Activated B cell treated with CpG ODN at 0.5 μM for 24 hours (primary cell): ENCODE results near the gene ESM1. TPM values are rescaled to one million over a fixed set of nuclear protein-coding genes. Genes with fewer than 3 reads are reported as not detected.
"Not testable (repeated sequence)": the region's sequence is repeated elsewhere in the genome, so short reads cannot be mapped to it uniquely, and the experiment has no call there.

Source experiments
- ATAC-seq: fragments of 200-7000 bp; cut with Tn5 transposase; one replicate; pipeline ENCODE4 v1.10.0; 2021; ENCODE audit warnings: low read depth, mild to moderate bottlenecking, moderate library complexity
- CTCF ChIA-PET: fragments of 350-600 bp; sonication (Branson Sonifier 250); formaldehyde crosslinking; loops from one replicate; lab custom pipeline; 2021; ENCODE audit warnings: antibody characterized with exemption; lab: Charles Lee
- POLR2A ChIA-PET: fragments of 350-600 bp; sonication (Branson Sonifier 250); formaldehyde crosslinking; loops from one replicate; lab custom pipeline; 2021; ENCODE audit warnings: antibody characterized with exemption; lab: Charles Lee
- DNase-seq: peaks from one replicate; pipeline ENCODE4 v3.0.0; 2022
- H3K27ac Mint-ChIP-seq: one replicate; pipeline ENCODE4 v1.8.0; 2020; ENCODE audit warnings: mixed read lengths
- H3K27me3 Mint-ChIP-seq: one replicate; pipeline ENCODE4 v1.8.0; 2021; ENCODE audit warnings: mixed read lengths
- H3K36me3 Mint-ChIP-seq: one replicate; pipeline ENCODE4 v1.8.0; 2021; ENCODE audit warnings: low read depth, mixed read lengths
- H3K4me1 Mint-ChIP-seq: one replicate; pipeline ENCODE4 v1.8.0; 2021; ENCODE audit warnings: mixed read lengths
- H3K4me3 Mint-ChIP-seq: one replicate; pipeline ENCODE4 v1.8.0; 2020; ENCODE audit warnings: mild to moderate bottlenecking, mixed read lengths
- H3K9me3 Mint-ChIP-seq: one replicate; pipeline ENCODE4 v1.8.0; 2020; ENCODE audit warnings: mixed read lengths
- intact Hi-C: fragments of 100-400 bp; cut with micrococcal nuclease; formaldehyde crosslinking; loops from one replicate; pipeline ENCODE4 v1.15.1; 2024
- total RNA-seq: library from RNA; stranded (reverse); gene quantifications from 2 replicates; pipeline ENCODE4 v1.2.3, GENCODE V29; 2022
- TF ChIP-seq, protein P1 (sequence below): fragments of 200-600 bp; IDR thresholded peaks from one replicate; pipeline ENCODE4 v1.8.0; 2022; ENCODE audit warnings: antibody characterized with exemption, mild to moderate bottlenecking

ESM1 gene
- total RNA-seq, 1 donor from 2014 or later = not detected

DNA sequence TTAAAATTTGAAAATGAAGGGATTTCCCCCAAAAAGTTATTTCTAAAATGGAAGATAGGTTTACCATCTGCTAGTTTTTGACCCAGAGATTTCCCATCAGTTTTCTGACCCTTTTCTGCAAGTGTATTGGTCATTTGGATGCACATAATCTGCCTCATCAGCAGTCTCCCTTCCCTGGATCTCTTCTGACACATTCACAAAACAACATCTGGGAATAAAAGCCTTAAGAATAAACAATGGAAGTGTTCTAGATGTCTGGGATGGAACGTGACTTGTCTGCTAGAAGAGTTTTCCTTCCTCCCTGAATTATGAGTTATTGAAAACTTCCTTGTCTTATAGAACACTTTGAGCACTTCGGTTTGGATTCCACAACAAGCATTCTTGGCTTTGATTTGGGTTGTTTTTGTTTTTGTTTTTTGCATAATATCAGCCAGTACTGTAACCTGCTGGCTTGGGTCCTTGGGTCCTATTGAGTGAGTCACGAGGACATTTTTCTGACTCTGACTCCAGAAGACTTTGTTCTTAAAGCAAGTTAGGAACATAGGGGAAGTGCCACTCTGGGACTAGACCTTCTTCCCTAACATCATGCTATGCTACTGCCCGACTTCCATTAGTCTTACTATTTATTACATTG, 18.2 kb upstream of the ESM1 start:
- ATAC-seq (no peak), DNase-seq (no peak)
- intact Hi-C loops = no loop called here
- peaks cover 6% of the 10 kb centered on the region for H3K9me3 Mint-ChIP-seq
- no peaks in the 10 kb centered on the region for H3K36me3 Mint-ChIP-seq
- ChIA-PET CTCF (no interaction called here), POLR2A (no interaction called here)
- H3K27me3 Mint-ChIP-seq = peaks cover 6% of the 10 kb centered on the region
- TF ChIP-seq, protein P1, sequence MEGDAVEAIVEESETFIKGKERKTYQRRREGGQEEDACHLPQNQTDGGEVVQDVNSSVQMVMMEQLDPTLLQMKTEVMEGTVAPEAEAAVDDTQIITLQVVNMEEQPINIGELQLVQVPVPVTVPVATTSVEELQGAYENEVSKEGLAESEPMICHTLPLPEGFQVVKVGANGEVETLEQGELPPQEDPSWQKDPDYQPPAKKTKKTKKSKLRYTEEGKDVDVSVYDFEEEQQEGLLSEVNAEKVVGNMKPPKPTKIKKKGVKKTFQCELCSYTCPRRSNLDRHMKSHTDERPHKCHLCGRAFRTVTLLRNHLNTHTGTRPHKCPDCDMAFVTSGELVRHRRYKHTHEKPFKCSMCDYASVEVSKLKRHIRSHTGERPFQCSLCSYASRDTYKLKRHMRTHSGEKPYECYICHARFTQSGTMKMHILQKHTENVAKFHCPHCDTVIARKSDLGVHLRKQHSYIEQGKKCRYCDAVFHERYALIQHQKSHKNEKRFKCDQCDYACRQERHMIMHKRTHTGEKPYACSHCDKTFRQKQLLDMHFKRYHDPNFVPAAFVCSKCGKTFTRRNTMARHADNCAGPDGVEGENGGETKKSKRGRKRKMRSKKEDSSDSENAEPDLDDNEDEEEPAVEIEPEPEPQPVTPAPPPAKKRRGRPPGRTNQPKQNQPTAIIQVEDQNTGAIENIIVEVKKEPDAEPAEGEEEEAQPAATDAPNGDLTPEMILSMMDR = no peak
- no peak overlapping the region for H3K4me3 Mint-ChIP-seq
- H3K4me1 Mint-ChIP-seq = no peaks in the 10 kb centered on the region
- H3K27ac Mint-ChIP-seq = no peak overlapping the region

DNA sequence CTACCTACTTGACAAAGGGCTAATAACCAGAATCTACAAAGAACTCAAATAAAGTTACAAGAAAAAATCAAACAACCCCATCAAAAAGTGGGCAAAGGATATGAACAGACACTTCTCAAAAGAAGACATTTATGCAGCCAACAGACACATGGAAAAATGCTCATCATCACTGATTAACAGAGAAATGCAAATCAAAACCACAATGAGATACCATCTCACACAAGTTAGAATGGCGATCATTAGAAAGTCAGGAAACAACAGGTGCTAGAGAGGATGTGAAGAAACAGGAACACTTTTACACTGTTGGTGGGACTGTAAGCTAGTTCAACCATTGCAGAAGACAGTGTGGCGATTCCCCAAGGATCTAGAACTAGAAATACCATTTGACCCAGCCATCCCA, 16.8 kb upstream of the ESM1 start:
- H3K27ac Mint-ChIP-seq, intact Hi-C loops, H3K36me3 Mint-ChIP-seq, POLR2A ChIA-PET, H3K4me1 Mint-ChIP-seq, H3K4me3 Mint-ChIP-seq, H3K27me3 Mint-ChIP-seq, H3K9me3 Mint-ChIP-seq, DNase-seq, CTCF ChIA-PET, ATAC-seq: not testable (repeated sequence)

DNA sequence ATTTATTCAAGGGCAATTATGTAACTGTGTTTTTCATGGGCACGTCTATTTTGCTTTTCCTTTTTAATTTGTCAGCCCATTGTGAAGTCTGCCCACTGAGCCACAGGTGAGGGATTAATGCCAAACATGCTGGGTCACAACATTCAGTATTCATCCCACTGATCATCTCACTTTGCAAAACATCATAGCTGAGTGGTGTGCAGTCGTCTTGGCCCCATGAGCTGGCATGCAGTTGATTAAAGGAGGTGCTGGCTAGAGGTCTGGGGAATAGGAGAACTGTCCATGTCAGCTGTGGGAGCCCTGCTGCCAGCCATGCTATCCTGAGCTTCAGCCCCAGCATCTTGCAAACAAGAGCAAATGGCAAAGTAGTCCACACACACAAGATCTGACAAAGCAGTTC, 11.7 kb upstream of the ESM1 start:
- TF ChIP-seq, protein P1 = no peak
- intact Hi-C loops = no loop called here
- CTCF ChIA-PET = no interaction called here
- ATAC-seq = no peak
- POLR2A ChIA-PET = no interaction called here
- Mint-ChIP-seq H3K4me3 (no peak overlapping the region), H3K36me3 (no peaks in the 10 kb centered on the region), H3K4me1 (no peaks in the 10 kb centered on the region), H3K27ac (no peak overlapping the region), H3K27me3 (no peaks in the 10 kb centered on the region), H3K9me3 (peaks cover 4% of the 10 kb centered on the region)
- no peak for DNase-seq

DNA sequence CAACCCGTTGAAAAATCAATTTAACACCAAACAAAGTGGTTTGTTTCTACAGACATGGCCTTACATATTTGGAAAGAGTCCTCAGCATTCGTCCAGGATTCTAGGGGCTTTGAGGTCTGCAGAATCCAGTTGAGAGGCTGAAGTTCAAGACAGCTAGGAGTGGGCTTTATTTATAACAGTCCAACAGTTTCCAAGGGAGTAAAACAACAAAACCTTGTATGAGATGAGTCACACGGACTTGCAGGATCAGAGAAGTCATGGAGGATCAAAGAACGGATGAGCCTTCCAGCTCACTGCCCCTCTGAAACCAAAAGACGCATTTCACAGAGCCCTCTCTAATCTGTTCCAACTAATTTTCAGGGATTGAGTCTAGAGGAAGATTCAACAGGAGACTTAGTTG, 11.1 kb upstream of the ESM1 start:
- H3K27ac Mint-ChIP-seq = no peak overlapping the region
- TF ChIP-seq, protein P1 = no peak
- no peaks in the 10 kb centered on the region for H3K36me3 Mint-ChIP-seq
- ATAC-seq (no peak), DNase-seq (no peak)
- CTCF ChIA-PET = no interaction called here
- no peaks in the 10 kb centered on the region for H3K27me3 Mint-ChIP-seq
- POLR2A ChIA-PET = no interaction called here
- H3K9me3 Mint-ChIP-seq = peaks cover 2% of the 10 kb centered on the region
- no peak overlapping the region for H3K4me3 Mint-ChIP-seq
- intact Hi-C loops = no loop called here
- no peaks in the 10 kb centered on the region for H3K4me1 Mint-ChIP-seq

DNA sequence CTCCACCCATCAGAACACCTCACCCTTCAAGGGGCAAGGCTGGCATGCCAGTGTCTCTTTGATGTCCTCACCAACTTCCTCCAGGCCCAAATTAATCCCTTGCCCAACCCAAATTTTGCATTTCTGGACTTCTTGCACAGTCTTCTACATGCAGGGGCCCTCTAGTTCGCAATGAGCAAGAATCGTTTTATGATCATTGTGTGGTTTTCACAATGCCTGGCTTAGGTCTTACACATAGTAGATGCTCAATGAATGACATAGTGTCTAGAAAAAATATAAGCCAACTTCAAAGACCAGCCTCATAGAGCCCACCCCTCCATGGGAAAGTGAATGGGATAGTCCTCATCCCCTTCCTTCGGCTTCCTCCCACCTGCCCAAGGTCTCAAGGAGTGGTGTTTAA, 9.8 kb upstream of the ESM1 start:
- Mint-ChIP-seq H3K4me3 (no peak overlapping the region), H3K27me3 (peaks cover 2% of the 10 kb centered on the region), H3K9me3 (peaks cover 2% of the 10 kb centered on the region), H3K36me3 (no peaks in the 10 kb centered on the region), H3K27ac (no peak overlapping the region), H3K4me1 (no peaks in the 10 kb centered on the region)
- TF ChIP-seq, protein P1 = no peak
- ChIA-PET CTCF (no interaction called here), POLR2A (no interaction called here)
- DNase-seq = no peak
- intact Hi-C loops = no loop called here
- no peak for ATAC-seq

DNA sequence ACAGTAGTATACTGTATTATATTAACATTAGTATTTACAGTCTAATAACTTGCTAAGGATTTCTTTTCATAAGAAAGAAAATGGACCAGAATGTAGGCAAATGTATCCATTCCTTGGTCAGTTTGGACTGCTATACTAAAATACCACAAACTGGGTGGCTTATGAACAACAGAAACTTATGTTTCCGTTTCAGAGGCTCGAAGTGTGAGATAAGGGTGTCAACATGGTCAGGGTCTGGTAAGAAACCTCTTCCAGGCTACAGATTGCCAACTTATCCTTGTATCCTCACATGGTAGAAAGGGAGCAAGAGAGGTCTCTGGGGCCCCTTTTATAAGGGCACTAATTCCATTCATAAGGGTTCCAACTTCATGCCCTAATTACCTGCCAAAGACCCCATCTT, 9.2 kb upstream of the ESM1 start:
- peaks cover 2% of the 10 kb centered on the region for H3K9me3 Mint-ChIP-seq
- TF ChIP-seq, protein P1 = no peak
- H3K27me3 Mint-ChIP-seq = peaks cover 2% of the 10 kb centered on the region
- no peak overlapping the region for H3K4me3 Mint-ChIP-seq
- POLR2A ChIA-PET = no interaction called here
- DNase-seq (no peak), ATAC-seq (no peak)
- H3K36me3 Mint-ChIP-seq = no peaks in the 10 kb centered on the region
- no peaks in the 10 kb centered on the region for H3K4me1 Mint-ChIP-seq
- no peak overlapping the region for H3K27ac Mint-ChIP-seq
- intact Hi-C loops = no loop called here
- CTCF ChIA-PET = no interaction called here
